ENCODE data around the gene EYA2. TPM values are rescaled to one million over a fixed set of nuclear protein-coding genes. Genes with fewer than 3 reads are reported as not detected.

Gene EYA2
- total RNA-seq, 1 donor from 2014 or later: 8.1 TPM

DNA sequence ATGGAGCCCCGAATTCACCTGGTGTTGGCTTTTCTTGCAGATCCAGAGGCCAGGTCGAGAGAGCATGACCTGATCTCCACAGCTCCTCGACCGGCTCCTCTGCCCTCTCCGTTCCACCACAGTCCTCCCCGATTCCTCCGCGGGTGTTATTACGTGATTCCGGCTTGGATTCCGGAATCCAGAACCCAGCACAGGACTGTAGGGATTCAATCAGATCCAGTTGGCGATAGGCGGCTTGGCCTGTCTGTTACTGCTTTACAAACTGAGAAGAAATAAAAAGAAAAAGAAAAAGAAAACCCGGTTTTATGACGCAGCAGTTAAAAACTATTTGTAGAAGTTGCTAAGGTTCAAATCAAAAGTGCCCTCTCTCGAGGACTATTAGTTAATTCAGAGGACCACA, 222.7 kb downstream of the EYA2 start:
- Histone ChIP-seq H3K4me1 (no peaks in the 10 kb centered on the region), H3K9me3 (no peaks in the 10 kb centered on the region), H3K4me3 (no peak overlapping the region), H3K27ac (peak overlapping the region; percentile 47), H3K36me3 (no peaks in the 10 kb centered on the region), H3K27me3 (no peaks in the 10 kb centered on the region)
- no peak for DNase-seq (ENCODE audit: extremely low spot score in 2 of 2)
- TF ChIP-seq, protein P1, sequence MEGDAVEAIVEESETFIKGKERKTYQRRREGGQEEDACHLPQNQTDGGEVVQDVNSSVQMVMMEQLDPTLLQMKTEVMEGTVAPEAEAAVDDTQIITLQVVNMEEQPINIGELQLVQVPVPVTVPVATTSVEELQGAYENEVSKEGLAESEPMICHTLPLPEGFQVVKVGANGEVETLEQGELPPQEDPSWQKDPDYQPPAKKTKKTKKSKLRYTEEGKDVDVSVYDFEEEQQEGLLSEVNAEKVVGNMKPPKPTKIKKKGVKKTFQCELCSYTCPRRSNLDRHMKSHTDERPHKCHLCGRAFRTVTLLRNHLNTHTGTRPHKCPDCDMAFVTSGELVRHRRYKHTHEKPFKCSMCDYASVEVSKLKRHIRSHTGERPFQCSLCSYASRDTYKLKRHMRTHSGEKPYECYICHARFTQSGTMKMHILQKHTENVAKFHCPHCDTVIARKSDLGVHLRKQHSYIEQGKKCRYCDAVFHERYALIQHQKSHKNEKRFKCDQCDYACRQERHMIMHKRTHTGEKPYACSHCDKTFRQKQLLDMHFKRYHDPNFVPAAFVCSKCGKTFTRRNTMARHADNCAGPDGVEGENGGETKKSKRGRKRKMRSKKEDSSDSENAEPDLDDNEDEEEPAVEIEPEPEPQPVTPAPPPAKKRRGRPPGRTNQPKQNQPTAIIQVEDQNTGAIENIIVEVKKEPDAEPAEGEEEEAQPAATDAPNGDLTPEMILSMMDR (IDR thresholded peaks at IDR 0.05): no peak
- no peak for TF ChIP-seq POLR2A (IDR thresholded peaks at IDR 0.05)
- no peak for TF ChIP-seq POLR2AphosphoS5 (IDR thresholded peaks at IDR 0.05; ENCODE audit: insufficient read depth in 1 of 2, low read depth in 1 of 2)
- intact Hi-C loops (cut with DNase I): no loop called here

DNA sequence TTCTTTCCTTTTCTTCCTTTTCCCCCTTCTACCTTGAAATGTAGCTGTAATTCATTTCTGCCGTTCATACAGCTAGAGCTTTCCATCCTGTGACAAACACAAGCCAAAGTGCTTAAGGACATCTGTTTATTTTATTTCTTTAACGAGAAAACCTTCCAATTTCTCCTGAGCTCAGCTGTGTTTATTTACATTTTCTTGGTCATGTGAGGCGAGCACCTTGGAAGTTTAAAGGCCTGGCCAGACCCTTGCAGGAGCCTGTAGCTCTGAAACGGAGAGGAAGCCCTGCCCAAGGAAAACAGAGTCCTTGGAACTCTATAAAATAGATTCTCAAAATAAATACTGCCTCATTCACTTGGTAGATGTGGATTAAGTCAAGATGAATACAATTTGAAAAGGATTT, 223.1 kb downstream of the EYA2 start:
- TF ChIP-seq POLR2A (IDR thresholded peaks at IDR 0.05) (no peak), POLR2AphosphoS5 (IDR thresholded peaks at IDR 0.05; ENCODE audit: insufficient read depth in 1 of 2, low read depth in 1 of 2) (no peak)
- TF ChIP-seq, protein P1 (IDR thresholded peaks at IDR 0.05): no peak
- intact Hi-C loops (cut with DNase I): no loop called here
- Histone ChIP-seq H3K4me3 (no peak overlapping the region), H3K27ac (peak overlapping the region; percentile 47), H3K27me3 (no peaks in the 10 kb centered on the region), H3K36me3 (no peaks in the 10 kb centered on the region), H3K4me1 (no peaks in the 10 kb centered on the region), H3K9me3 (no peaks in the 10 kb centered on the region)
- no peak for DNase-seq (ENCODE audit: extremely low spot score in 2 of 2)

DNA sequence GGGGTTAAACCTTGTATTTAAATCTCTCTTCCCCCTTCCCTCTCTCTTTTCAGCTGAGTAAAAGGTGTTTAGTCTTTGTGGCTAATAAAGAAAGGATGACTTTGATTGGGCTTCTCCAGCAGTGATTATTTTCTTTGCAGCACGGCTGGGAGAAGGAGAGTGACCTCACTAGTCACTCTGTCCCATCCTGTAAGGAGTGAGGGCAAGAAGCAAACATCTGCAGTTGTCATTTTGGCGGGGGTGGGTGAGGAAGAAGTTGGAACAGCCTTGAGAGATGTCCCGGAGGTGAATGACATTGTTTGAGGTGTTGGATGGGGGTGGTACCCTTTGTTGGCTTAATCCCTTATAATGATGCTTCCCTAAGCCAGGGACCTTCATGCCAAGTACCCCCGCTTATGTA, 223.6 kb downstream of the EYA2 start:
- Histone ChIP-seq H3K9me3 (no peaks in the 10 kb centered on the region), H3K4me3 (no peak overlapping the region), H3K4me1 (no peaks in the 10 kb centered on the region), H3K27me3 (no peaks in the 10 kb centered on the region), H3K27ac (peak overlapping the region; percentile 47), H3K36me3 (no peaks in the 10 kb centered on the region)
- no peak for DNase-seq (ENCODE audit: extremely low spot score in 2 of 2)
- TF ChIP-seq POLR2A (IDR thresholded peaks at IDR 0.05) (no peak), POLR2AphosphoS5 (IDR thresholded peaks at IDR 0.05; ENCODE audit: insufficient read depth in 1 of 2, low read depth in 1 of 2) (no peak)
- TF ChIP-seq, protein P1 (IDR thresholded peaks at IDR 0.05): no peak
- intact Hi-C loops (cut with DNase I): no loop called here

DNA sequence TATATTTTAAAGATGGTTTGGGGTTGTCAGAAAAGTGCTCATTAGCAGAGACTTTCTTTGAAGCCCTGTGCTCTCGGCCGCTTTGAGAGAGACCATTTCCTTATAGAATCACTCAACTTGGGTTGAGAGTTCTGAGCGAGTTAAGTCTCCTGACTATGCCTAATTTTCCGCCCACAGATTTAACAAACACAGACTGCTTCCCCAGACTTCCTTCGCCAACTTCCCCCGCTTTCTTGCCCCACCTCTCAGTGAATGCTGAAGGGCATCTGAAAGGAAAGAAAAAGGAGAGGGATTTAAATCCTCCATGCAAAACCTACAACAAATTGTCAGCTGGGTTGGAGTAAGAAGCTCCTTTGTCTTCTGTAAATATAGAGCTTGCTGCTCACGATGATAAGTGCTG, 224.0 kb downstream of the EYA2 start:
- intact Hi-C loops (cut with DNase I): no loop called here
- Histone ChIP-seq H3K4me3 (no peak overlapping the region), H3K27me3 (no peaks in the 10 kb centered on the region), H3K4me1 (peaks cover under 1% of the 10 kb centered on the region), H3K36me3 (no peaks in the 10 kb centered on the region), H3K9me3 (no peaks in the 10 kb centered on the region), H3K27ac (peak overlapping the region; percentile 47)
- no peak for DNase-seq (ENCODE audit: extremely low spot score in 2 of 2)
- no peak for TF ChIP-seq POLR2AphosphoS5 (IDR thresholded peaks at IDR 0.05; ENCODE audit: insufficient read depth in 1 of 2, low read depth in 1 of 2)
- TF ChIP-seq, protein P1 (IDR thresholded peaks at IDR 0.05): no peak

GRCh38 chr20:47120346-47120936, 225.8 kb downstream of the EYA2 start:
- no peak for DNase-seq (ENCODE audit: extremely low spot score in 2 of 2)
- no peaks in the 10 kb centered on the region for H3K27me3 ChIP-seq
- no peaks in the 10 kb centered on the region for H3K9me3 ChIP-seq
- intact Hi-C loops (cut with DNase I): no loop called here
- no peak overlapping the region for H3K4me3 ChIP-seq
- TF ChIP-seq, protein P1 (IDR thresholded peaks at IDR 0.05): no peak
- no peak overlapping the region for H3K27ac ChIP-seq
- peaks cover 16% of the 10 kb centered on the region for H3K4me1 ChIP-seq
- no peaks in the 10 kb centered on the region for H3K36me3 ChIP-seq
